GM12892 (cell line): ENCODE results near the gene NDST1.

Experiments
- POLR2A ChIP-seq: IDR thresholded peaks from 2 replicates; pipeline ENCODE4 v1.6.1; 2011; ENCODE audit warnings: low read depth, low read length, control low read depth
- POLR2AphosphoS5 ChIP-seq: IDR thresholded peaks from 2 replicates; pipeline ENCODE4 v1.6.1; 2011; ENCODE audit warnings: low read depth, low read length, control low read depth
- TAF1 ChIP-seq: IDR thresholded peaks from 2 replicates; pipeline ENCODE4 v1.6.1; 2011; ENCODE audit warnings: low read depth, mild to moderate bottlenecking, control low read depth, low read length, borderline replicate concordance

DNA sequence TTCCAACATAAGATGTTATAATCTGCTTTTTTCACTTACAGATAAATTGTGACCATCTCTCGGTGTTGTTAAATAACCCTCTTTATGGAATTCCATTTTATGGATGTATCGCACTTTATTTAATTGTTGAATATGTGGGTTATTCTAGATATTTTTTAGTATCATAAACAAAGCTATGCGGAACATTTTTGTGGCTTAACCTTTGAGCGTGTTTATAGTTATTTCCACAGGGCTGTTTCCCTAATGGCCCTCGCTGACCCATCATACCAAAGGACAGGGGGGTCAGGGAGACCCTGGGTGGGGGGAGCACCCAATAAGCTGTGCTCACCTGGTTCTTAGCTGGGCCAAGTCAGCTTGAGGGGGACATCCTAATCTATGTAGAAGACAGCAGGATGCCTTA is 65.3 kb downstream of the NDST1 start:
- no peak for TF ChIP-seq POLR2A
- TF ChIP-seq POLR2AphosphoS5 = no peak
- TF ChIP-seq TAF1 = no peak
